GM10847 (cell line): Measurements from ENCODE around the gene TMEM140.

ENCODE experiments used
- POLR2A ChIP-seq: IDR thresholded peaks from 2 replicates; pipeline ENCODE4 v1.6.1; 2011; ENCODE audit not compliant: insufficient read length; ENCODE audit errors: extremely low read depth

TMEM140 gene

DNA sequence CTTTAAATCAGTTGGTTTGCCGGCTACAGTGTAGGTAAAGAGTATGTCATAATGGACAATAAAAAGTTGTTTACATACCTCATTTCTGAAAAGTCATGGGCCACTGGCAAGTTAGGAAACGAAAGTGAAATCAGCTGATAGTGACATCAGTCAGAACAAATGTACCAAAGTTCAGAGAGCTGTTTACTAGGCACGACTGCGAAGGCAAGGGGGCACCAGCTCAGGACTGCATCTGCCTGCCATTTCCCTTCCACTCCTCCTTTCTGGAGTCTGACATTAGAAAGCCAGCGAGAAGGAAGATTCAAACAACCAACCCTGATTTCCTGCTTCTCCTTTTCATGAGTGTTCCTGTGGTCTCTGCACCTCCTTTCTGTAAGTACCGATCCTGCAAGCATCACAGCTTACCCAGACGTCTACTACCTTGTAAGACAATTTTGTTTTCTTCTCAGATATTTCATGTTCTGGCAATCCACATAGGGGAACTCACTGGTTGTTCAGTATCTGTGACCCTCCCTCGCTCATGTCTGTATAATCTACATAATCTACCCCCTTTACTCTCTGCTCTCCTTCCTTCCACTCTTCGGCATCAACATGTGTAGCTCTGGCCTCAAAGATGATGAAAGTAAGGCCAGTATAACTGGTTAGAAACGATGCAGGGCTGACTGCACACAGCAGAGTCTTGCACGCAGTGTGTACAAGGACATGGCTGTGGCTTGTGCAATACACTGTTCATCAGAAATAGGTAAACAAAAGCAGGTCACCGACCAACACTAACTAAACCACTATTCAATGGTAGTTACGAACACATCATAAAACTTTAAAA, at the start of gene TMEM140:
TSS of gene TMEM140 (plus strand) at position 174 of the 823 bp plus-strand sequence. CDS start 16,370 bp downstream, outside the sequence.
- peak; percentile 19 for TF ChIP-seq POLR2A

DNA sequence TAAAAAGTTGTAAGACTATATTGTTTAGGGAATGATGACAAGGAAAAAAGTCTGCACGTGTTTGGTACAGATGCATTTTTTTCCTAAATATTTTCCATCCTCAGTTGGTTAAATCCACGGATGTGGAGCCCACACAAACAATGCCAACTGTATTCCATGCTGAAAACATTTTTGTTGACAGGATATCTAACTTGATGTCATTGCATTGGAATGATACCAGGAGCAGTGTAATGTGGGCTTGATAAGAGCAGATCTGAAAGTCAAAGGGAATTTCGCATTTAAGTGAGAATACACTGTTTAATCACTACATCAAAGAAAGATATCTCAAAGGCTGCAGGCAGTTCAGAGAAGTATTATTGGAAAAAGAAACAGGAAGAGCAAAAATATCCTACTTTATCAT, 49.5 kb upstream of the TMEM140 start:
- no peak for TF ChIP-seq POLR2A

DNA sequence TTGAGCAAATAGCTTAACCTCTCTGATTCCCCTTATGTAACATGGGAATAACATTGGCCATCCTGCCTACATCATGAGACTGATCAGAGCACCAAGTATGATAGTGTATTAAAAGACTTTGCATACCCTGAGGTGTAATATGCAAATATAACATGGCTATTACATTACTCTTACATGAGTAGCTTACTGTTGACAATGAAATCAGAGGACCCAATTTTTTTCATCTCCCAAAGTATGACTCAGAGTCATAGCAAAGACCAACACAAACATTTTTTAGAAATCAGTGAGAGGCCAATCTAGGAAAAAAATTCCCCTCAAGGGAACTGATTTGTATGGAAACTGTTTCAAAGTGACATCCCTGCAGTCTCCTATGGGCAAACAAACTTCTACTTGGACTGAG, 47.0 kb upstream of the TMEM140 start:
- no peak for TF ChIP-seq POLR2A

DNA sequence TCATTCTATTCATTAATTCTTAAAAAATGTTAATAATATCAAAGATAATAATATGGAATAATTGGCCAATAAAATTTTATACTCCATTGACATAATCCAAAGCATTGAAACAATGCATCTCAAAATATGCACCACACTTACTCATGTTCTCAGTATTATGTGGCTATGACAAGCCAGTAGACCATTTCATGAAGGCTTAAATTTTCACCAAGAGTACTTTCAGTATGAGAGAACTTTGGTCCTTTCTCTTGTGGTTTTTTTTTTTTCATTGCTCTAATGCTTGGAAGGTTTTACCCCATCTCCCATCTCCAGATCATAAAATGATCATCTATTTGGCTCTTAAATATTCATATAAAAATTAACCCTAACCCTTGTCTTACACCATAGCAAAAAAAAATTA, 45.5 kb upstream of the TMEM140 start:
- TF ChIP-seq POLR2A: no peak

DNA sequence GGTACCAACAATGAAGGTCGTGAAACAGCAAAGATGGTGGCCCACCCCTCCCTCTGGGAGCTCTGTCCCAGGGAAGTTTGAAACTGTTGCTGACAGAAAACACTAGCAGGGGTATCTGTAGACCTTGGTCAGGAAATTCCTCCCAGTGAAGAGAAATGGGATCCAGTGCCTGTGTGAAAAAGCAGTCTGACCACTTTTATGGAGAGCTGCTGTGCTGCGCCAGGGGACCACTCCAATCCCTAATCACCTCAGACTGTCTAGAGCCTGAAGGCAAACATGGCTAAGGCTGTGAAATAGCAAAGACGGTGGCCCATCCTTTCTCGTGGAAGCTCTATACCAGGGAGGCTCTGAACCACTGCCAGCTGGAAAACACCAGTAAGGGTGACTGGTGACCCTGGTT, 38.3 kb upstream of the TMEM140 start:
- TF ChIP-seq POLR2A: no peak

DNA sequence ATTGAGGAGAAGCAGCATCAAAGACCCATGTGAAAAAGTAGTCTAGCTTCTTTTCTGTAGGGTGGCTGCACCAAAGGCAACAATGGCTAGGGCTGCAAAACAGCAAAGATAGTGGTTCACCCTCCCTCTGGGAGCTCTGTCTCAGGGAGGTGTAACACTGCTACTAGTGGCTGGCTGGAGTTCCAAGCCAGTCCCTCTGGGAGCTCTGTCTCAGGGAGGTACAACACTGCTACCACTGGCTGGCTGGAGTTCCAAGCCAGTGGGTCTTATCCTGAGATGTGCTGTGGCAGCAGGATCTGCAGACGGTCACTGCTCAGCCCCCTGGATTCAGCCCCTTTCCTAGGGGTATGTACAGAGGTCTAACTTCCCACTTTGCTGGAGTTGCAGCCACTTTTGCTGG, 37.9 kb upstream of the TMEM140 start:
- no peak for TF ChIP-seq POLR2A

DNA sequence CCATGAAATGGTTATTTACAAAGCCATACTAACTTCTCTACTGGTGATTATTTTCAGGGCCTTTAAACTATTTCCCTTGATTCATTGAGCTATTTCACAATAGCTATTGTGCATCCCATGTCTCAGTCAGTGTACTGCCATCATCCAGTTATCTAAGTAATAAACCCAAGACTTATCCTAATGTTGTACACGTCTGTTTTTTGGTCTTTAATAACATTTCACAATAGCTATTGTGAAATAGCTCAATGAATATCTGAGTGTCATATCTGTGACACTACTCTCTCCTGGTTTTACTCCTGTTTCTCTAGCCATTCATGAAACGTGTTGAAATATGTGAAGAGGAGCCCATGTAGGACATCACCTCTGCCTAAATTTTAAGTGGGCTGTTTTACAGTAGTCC, 36.5 kb upstream of the TMEM140 start:
- TF ChIP-seq POLR2A: no peak

DNA sequence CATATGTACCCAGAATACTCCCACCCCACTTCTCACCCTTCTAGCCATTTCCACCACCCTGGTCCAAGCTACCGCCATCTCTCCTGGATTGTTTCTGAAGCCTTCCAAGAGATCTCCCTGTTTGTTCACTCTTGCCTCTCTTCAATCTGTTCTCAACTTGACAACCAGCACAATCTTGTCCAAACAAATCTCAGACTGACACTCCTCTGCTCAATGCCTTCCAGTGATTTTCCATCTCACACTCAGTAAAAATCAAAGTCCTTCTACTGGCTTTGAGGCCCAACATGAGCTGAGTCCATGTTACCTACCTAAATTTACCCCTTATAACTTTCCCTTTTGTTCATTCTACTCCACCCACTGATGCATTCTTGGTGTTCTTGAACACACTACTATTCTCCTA, 33.2 kb upstream of the TMEM140 start:
- TF ChIP-seq POLR2A: no peak

DNA sequence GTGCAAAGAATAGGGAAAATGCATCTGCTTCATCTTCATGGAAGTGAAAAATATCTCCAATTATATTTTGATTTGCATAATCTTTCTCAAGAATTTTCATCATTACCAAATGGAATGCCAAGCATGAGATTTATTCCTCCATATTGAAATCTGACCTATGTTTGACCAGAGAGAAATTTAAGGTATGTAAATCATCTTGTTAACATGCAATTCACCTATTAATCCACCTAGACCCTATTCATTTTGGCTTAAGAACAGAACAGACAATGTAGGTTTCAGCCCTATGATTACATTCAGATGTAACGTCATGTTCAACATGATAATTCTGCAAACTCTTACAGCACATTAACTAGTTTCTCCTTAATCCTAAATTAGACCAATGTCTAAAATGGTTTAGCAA, 30.8 kb upstream of the TMEM140 start:
- TF ChIP-seq POLR2A: no peak

DNA sequence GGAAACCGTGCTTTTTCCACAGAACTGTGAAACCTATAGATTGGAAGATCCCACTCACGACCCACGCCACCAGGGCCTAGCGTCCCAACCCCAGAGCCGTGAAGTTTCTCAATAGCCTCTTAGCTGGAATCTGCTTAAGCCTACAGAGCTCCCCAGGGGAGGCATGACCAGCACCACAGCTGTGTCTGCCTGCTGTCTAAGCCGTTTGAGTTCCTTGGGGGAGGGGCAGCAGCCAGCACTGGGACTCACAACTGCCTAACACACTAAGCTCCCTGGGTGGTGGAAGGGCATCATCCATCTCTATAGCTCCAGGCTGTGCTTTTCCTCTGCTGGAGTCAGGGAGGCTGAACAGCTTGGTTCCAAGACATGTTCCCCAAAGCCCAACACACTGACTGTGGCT, 26.0 kb upstream of the TMEM140 start:
- no peak for TF ChIP-seq POLR2A

DNA sequence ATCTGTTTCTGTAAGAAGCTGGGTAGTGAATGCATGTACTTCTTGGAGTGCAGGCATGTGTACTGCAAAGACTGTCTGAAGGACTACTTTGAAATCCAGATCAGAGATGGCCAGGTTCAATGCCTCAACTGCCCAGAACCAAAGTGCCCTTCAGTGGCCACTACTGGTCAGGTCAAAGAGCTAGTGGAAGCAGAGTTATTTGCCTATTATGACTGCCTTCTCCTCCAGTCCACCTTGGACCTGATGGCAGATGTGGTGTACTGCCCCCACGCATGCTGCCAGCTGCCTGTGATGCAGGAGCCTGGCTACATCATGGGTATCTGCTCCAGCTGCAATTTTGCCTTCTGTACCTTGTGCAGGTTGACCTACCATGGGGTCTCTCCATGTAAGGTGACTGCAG, 18.9 kb upstream of the TMEM140 start:
- TF ChIP-seq POLR2A: no peak

DNA sequence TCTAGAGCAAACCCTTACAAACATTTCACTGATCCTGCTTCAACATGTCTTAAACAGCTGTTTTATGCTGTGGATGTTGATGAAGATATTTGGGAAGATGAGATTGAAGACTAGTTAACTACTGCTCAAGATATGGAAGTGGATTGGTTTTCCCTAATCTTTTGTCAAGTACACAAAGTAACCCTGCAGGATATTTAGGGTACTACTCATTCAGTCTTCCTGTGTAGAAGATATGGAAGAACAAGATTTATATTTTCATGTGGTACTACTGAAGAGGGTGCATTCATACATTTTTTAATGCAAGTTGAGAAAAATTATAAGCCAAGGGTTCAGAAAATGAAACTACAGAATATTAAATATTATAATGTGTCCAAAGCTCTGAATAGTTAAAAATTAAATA, 18.3 kb upstream of the TMEM140 start:
- TF ChIP-seq POLR2A: no peak

DNA sequence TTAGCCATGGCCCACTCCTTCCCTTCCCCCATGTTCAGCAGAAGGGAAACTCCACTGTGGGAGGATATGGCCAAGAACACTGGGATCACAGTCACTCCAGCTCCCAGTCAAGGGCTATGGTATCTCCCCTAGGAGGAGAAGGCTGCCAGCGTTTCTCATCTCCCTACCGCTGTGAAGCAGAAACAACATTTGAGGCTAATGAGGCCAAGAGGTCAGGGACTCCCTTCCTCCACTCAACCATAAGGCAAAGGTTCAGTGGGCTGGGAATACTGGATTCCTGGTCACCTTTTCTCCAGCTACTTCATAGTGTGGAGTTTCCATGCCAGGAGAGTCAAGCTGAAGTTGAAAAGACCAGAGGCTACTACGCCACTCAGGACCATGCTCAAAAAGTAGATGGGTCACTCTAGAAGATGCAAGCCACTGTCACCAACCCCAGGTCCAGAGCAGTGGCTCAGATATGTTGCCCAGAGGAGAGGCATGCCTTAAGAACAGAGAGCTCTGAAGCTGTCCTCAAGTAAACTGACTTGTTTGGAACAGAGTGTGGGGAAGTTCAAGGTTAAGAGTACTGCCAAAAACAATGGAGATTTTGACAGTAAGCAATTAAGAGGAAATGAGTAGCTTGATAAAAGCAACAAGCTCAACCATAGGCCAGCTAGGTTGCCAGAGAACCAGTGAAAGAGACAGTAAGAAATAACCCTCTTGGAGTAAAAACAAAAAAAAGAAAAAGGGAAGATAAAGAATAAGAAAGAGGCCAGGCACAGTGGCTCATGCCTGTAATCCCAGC, 3.8 kb upstream of the TMEM140 start:
- no peak for TF ChIP-seq POLR2A

DNA sequence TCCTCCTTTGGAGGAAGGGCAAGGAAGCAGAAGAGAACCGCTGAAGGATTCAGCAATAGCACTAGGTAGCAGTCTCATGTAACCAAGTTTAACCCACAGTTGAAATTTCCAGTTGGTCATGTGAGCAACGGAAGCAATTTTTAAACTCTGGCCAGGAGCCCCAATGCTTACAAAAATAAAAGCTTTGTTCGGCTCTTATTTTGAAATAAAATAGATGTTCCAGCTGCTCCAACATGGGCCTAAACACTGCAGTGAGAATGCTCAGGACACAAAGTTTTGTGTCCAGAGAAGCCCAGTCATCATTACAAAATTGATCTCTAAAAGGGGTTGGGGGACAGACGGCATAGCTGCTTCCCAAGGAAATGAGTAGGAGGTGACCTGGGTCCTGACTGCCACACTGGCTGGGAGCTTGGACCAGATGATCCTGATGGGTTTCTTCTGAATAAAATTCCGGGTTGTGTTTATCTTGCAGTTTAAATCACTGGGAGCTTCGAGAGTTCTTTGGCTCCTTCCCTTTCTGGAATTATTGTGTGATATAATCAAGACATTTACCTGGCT, 452 bp upstream of the TMEM140 start:
- TF ChIP-seq POLR2A: no peak

DNA sequence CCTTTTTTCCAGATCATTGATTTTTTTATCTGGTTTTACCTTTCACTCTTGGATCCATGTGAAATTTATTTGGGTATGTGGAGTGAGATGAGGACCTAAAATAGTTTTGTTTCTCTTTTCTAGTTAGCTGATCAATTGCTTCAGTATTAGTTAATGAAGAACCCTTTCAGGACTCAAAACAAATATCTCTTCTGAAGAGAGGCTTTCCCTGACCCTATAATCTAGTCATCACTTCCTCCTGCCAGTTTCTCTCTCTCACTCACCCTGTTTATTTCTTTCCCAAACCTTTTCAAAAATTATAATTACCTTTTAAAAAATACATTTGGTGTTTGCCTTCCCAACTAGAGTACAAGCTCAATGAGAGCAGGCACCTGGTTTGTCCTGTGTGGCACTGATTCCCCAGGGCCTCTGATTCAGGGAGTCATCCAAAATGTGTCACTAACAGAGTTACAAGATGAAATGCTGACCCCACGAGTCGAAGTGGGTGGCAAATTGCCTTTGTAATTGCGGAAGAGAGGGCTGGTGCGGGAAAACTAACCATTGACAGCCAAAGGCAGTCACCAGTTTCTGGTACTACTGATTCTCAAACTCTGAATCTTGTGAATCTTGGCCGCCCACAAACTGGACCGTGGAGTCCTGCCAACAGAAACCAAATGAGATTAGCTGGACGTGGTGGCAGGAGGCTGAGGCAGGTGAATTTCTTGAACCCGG, 2.4 kb downstream of the TMEM140 start:
- no peak for TF ChIP-seq POLR2A
